Fibroblast of pulmonary artery (primary cell): Measurements from ENCODE around the gene ENGASE.

ENCODE experiments used
- DNase-seq: peaks from one replicate; pipeline ENCODE4 v3.0.0-alpha.2; 2010; ENCODE audit warnings: low read depth
- H3K4me3 ChIP-seq: replicated peaks from 2 replicates; pipeline ENCODE4 v1.5.1; 2011; ENCODE audit warnings: low read depth, mild to moderate bottlenecking, control low read depth, low read length, moderate library complexity
- TF ChIP-seq, protein P1 (sequence below): IDR thresholded peaks from 2 replicates; pipeline ENCODE4 v1.5.1; 2011; ENCODE audit warnings: mild to moderate bottlenecking, control low read depth, low read length, inconsistent platforms; ENCODE audit errors: missing control alignments

The ENGASE gene

DNA sequence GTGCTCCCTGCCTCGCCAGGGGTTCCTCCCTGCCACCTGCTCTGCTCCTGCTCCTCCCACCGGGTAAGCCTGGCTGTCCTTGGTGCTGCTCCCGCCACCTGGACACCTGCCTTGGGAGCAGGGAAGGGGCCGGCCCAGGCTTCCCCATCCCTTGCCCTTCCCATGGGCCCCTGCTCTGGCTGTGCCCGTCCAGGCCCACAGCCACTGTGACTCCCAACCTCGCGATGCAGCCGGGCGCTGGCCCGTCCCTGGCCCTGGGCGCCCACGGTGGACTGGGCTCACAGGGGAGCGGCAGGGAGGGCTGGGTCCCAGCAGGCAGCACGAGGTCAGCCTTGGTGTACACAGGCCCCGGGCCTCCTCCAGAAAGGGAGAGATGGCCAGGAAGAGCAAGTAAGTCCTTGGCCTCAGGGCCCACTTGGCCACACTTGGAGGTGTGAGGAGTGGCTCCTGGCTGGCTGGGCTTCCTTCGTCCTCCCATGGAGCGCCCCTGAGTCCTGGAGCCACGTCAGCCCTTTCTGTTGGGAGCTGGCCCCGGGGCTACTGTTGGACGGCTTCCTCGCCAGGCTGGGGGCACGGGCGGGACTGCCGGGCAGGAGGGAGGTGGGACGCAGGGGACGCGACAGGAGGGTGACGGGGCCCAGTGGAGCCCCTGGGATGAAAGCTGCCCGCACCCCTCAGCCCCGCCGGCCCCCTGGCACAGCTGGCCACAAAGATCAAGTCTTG is 15.3 kb downstream of the ENGASE start:
- H3K4me3 ChIP-seq, result no peak overlapping the region
- TF ChIP-seq, protein P1, sequence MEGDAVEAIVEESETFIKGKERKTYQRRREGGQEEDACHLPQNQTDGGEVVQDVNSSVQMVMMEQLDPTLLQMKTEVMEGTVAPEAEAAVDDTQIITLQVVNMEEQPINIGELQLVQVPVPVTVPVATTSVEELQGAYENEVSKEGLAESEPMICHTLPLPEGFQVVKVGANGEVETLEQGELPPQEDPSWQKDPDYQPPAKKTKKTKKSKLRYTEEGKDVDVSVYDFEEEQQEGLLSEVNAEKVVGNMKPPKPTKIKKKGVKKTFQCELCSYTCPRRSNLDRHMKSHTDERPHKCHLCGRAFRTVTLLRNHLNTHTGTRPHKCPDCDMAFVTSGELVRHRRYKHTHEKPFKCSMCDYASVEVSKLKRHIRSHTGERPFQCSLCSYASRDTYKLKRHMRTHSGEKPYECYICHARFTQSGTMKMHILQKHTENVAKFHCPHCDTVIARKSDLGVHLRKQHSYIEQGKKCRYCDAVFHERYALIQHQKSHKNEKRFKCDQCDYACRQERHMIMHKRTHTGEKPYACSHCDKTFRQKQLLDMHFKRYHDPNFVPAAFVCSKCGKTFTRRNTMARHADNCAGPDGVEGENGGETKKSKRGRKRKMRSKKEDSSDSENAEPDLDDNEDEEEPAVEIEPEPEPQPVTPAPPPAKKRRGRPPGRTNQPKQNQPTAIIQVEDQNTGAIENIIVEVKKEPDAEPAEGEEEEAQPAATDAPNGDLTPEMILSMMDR, result no peak
- no peak for DNase-seq

DNA sequence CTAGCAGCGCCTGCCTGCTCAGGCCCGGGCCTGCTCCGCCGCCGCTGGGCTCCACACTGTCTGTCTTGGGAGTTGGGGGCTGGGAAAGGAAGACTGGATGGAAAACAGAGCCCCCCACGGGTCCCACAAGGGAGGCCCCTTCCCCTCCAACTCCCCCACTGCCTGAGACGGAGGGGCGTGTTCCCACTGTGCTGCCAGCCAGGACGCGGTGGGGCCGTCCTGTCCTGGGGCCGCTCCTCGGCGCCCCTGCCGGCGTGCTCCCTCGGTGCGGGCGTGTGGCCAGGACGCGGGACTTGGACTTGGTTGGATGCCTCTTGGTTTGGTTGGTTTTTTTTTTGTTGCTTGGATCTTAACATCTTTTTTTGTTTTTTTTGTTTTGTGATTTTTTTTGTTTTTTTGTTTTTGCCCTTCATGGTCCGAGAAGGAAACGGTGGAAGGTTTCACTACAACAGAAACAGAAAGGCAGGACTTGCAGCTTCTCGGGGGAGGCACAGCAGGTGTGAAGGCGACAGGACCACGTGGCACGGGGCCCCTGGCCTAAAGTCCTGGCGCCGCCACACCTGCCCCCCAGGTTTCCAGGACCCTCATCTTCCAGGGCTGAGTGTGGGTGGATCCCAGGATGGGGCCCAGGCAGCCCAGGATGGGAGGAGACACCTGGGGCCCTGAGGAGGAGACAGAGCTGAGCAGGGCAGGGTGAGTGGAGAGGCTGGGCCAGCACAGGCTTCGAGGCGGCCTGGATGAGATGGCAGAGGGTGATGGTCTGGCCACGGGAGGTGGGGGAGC is 16.0 kb downstream of the ENGASE start:
- H3K4me3 ChIP-seq, result no peak overlapping the region
- DNase-seq, result peak; percentile 22
- TF ChIP-seq, protein P1, result peak; percentile 28

DNA sequence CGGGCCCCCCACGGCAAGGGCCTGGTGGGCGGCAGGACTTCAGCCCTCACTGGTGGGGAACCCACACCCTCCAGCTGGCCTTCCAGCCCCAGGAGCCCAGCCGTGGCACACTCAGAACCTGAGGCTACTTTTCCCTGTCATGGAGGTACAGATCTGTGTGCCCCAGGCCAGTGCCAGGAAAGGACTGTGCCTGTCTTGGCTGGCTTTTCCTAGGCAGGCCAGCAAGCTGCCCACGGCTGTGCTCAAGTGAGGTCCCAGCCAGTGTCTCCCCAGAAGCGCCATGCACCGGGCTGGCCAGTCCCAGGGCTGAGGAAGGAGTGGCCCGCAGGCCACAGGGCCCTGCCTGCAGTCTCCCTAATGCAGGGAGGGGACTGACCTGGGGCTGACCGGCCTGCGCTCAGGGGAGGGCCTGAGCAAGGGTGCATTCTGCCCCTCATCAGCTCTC is 16.6 kb downstream of the ENGASE start:
- DNase-seq, result no peak
- TF ChIP-seq, protein P1, result no peak
- no peak overlapping the region for H3K4me3 ChIP-seq

GRCh38 chr17:79092567-79092966 is 17.9 kb downstream of the ENGASE start:
- TF ChIP-seq, protein P1, result no peak
- no peak for DNase-seq
- H3K4me3 ChIP-seq, result no peak overlapping the region

- DNase-seq, result no peak
- H3K4me3 ChIP-seq, result no peak overlapping the region
- TF ChIP-seq, protein P1, result no peak
Measured at GRCh38 chr17:79093270-79093669, 18.6 kb downstream of the ENGASE start.

GRCh38 chr17:79094261-79094660 is 19.6 kb downstream of the ENGASE start:
- TF ChIP-seq, protein P1, result no peak
- no peak for DNase-seq

More at GRCh38 chr17:79094261-79094660, 19.6 kb downstream of the ENGASE start:
- no peak overlapping the region for H3K4me3 ChIP-seq
